Left hindlimb (tissue), 1 donor: ENCODE data around the gene TIGD7.
A peak's percentile ranks its signal among the peaks of the same experiment; 100 is the strongest.

Experiments used
- DNase-seq: peaks from one replicate; pipeline ENCODE4 v3.0.0-alpha.2; 2018

Gene TIGD7, protein sequence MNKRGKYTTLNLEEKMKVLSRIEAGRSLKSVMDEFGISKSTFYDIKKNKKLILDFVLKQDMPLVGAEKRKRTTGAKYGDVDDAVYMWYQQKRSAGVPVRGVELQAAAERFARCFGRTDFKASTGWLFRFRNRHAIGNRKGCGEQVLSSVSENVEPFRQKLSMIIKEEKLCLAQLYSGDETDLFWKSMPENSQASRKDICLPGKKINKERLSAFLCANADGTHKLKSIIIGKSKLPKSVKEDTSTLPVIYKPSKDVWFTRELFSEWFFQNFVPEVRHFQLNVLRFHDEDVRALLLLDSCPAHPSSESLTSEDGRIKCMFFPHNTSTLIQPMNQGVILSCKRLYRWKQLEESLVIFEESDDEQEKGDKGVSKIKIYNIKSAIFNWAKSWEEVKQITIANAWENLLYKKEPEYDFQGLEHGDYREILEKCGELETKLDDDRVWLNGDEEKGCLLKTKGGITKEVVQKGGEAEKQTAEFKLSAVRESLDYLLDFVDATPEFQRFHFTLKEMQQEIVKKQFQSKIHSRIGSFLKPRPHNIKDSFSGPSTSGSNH

GRCh38 chr16:3305109-3306068 lies at the start of gene TIGD7, which contains the start of gene ZNF75A:
Gene TIGD7 (minus strand): TSS chr16:3305430. CDS start chr16:3300614, 4,816 bp downstream.
Gene ZNF75A (plus strand): TSS chr16:3305497. CDS start chr16:3308429, 2,932 bp downstream.
- DNase-seq, result peak; percentile 91

DNA sequence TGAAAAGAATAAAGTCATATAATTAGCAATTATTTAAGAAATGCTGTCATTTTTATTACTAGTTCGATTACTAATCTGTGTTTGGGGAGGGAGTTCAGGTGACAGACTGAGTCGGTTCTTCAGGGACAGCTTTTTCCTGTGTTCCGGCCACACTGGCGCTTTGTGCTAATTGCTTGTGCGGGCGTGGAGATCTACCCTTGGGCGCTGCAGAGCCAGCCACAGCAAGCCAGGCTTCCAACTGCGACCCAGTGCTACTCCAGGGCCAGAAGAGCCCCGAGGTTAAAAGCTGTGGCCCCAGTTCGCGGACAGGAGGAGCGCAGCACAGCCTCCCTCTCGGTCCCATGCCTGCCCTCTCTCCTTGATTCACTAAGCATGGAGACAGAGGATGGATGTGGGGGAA lies 43.9 kb upstream of the TIGD7 start:
- DNase-seq, result no peak

GRCh38 chr16:3348547-3349167 lies 43.4 kb upstream of the TIGD7 start:
- no peak for DNase-seq

DNA sequence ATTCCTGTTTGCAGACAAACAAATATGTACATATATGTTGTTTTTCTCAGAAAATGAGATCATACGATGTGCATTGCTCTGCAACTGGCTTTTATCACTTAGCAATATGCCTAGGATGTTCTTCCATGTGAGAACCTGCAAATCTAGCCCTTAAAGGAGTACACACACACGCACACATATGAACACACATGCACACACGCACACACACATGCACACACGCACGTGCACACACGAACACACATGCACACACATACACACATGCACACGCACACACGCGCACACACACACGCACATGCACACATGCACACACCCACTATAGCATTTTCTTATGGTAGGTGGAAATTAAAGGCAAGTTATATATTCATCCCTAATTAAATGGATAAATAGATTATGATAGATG lies 42.4 kb upstream of the TIGD7 start:
- DNase-seq, result no peak

- no peak for DNase-seq
Measured at GRCh38 chr16:3346041-3346440, 40.8 kb upstream of the TIGD7 start.

DNA sequence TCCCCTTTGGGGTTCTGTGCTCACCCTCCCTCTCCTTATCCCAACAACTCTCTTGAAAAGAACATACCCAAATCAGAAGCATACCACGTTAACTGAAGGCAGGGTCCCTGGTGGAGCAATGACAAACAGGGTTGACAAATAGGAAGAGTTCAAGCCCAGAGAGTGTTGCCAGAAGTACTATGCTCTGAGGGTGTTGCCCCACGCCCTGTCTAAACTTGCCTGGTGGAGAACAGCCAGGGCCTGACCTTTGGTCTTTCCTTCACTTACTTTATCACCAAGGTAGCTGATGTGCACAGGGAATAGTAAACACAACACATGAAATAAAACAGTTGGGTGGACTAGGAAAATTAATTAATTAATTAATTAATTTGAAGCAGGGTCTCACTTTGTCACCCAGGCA lies 23.4 kb upstream of the TIGD7 start:
- no peak for DNase-seq

GRCh38 chr16:3328104-3328503 lies 22.9 kb upstream of the TIGD7 start:
- no peak for DNase-seq

DNA sequence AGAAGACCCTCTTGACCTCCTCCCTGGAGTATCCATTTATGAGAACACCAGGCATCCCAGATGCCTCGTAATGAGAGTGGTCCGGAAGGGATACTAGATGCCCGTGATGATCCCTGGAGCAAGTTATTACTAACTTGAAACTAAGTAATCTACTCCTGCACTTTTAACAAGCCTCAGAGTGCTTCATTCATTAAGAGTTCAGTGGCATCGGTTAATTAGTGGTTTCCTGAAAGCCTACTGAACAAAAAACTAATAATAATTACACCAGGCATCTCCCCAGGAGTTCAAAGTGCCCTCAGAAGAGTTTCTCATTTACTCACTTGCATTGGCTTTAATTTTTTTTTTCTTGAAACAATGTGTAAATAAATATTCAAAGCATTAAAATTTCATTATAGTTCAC lies 22.3 kb upstream of the TIGD7 start:
- DNase-seq, result no peak

DNA sequence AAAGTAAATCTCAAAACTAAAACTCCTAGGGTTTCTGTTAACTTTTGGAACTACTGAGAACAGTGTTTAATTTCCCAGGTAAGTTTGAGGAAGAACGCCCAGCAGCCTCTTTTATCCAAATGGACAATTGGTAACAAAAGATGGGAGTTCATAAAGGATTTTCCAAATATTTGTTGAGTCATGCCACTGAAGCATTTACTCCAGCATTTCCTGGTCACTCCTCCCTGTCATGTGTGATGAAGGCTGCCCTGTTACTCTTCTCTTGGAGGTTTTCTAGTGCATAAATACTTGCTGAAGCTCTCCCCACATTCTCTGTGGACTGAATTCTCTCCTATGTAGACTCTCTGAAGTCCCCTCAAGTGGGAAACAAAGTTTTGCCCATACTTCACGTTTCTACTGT lies 16.6 kb upstream of the TIGD7 start:
- no peak for DNase-seq

DNA sequence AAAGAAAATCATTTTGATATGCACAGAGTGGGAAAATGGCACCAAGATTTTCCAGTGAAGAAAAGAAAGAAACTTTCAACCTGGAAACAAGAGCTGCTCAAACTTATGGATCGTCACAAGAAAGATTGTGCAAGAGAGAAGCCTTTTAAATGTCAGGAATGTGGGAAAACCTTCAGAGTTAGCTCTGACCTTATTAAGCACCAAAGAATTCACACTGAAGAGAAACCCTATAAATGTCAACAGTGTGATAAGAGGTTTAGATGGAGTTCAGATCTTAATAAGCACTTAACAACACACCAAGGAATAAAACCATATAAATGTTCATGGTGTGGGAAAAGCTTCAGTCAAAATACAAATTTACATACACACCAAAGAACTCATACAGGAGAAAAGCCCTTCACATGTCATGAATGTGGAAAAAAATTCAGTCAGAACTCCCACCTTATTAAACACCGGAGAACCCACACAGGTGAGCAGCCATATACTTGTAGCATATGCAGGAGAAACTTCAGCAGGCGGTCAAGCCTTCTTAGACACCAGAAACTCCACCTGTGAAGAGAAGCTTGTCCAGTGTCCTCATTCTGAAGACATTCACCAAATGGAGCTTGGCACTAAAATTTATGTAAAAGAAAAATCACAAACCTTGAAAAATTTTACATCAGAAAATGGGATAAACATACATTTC lies 12.2 kb upstream of the TIGD7 start:
- DNase-seq, result no peak

- DNase-seq, result no peak
Measured at GRCh38 chr16:3311496-3311895, 6.3 kb upstream of the TIGD7 start.

DNA sequence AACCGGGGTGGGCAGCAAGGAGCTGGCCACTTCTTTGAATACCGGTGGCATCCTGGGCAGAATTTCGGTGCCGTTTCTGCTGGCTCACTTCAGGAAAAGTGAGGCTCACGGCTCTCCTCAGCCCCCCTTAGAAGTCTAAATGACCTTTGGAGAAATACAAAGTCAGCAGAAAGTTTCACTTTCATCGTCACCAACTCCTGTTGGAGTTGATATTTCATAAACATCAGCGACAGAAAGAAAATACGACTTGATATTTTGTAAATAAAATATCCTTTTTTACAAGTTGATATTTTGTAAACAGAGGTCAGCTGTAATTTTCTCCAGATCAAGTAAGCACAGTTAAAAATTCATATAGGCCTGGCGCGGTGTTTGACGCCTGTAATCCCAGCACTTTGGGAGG lies 848 bp upstream of the TIGD7 start:
- DNase-seq, result no peak

- no peak for DNase-seq
Measured at GRCh38 chr16:3304370-3304769, 860 bp downstream of the TIGD7 start.

DNA sequence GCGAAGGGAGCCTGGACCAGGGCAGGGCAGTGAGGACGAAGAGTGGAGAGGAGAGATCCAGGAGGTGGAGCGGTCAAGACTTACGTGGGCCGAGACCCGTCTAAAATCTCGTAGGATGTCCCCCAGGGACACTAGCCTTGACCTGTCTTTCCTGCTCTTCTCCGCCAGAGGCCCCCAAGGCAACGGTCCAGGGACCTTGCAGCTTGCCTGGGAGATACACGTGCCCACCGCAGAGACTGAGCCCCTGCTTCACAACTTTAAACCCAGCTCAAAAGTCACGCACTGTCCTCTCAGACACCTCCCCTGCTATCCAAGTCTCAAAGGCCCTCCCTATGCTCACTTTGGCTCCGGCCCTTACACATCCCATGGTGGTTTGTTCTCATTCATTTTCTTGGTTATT lies 9.4 kb downstream of the TIGD7 start:
- DNase-seq, result no peak

DNA sequence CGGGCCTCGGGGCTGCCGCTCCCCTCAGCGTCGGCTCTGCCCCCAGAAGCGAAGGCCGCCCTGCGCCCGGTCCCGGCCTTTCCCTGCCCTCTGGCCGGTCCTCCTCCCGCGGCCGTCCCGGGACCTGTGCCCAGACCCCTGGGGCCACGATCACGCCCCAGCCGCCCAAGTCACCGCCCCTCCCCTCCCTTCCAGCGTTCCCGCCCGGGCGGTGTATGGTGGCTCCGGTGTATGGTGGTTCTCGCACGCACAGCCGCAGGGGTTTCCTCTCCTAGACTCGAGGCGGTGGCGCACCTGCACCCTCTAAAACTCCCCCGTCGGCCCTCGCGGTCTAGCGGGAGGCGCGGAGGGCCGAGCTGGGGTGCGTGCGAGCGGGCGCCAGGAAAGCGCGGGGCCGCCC lies 10.0 kb downstream of the TIGD7 start:
- DNase-seq, result no peak

GRCh38 chr16:3292604-3293003 lies 12.6 kb downstream of the TIGD7 start:
- DNase-seq, result no peak

- DNase-seq, result no peak
Measured at GRCh38 chr16:3289998-3290673, 15.1 kb downstream of the TIGD7 start.

GRCh38 chr16:3285131-3285530 lies 20.1 kb downstream of the TIGD7 start:
- DNase-seq, result no peak

DNA sequence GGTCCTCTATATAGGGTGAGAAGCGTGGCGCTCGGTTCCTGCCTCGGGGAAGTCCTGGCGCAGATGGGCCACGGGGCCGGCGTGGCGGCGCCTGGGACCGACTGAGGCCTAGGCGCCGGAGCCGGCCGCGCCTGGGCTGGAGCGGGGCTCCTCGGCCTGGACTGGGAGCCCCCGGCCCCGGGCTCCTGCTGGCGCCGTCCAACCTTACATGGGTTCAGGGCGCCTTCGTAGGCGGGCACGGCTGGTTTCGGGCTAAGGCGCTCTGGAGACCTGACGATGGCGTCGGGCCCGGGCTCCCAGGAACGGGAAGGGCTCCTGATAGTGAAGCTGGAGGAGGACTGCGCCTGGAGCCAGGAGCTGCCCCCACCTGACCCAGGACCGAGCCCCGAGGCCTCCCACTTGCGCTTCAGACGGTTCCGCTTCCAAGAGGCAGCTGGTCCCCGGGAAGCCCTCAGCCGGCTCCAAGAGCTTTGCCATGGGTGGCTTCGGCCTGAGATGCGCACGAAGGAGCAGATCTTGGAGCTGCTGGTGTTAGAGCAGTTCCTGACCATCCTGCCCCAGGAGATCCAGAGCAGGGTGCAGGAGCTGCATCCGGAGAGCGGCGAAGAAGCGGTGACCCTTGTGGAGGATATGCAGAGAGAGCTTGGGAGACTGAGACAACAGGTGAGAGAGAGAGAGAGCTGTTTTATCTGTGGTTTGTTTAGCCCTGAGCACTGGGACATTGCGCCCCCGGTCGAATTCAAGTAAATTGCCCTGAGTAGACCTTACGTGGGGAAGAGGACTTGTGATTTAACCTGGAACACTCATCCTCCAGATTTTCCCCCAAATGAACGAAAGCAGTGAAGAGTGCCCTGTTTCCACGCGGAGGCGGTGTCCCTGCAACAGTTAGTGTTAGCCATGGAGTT lies 21.4 kb downstream of the TIGD7 start:
- DNase-seq, result no peak

GRCh38 chr16:3282730-3283542 lies 22.3 kb downstream of the TIGD7 start, which contains the start of gene ZNF263:
Gene ZNF263 (plus strand): TSS chr16:3283491. CDS start chr16:3283819, 328 bp downstream.
- peak; percentile 98 for DNase-seq
